ENCODE measurements around the gene ABHD12B. TPM values are rescaled to one million over a fixed set of nuclear protein-coding genes. Genes with fewer than 3 reads are reported as not detected.
"Not testable (repeated sequence)": the region's sequence is repeated elsewhere in the genome, so short reads cannot be mapped to it uniquely, and the experiment has no call there.

ABHD12B gene
- total and polyA plus RNA-seq, 2 donors from 2014 or later = 0.88 TPM; not detected in 1

DNA sequence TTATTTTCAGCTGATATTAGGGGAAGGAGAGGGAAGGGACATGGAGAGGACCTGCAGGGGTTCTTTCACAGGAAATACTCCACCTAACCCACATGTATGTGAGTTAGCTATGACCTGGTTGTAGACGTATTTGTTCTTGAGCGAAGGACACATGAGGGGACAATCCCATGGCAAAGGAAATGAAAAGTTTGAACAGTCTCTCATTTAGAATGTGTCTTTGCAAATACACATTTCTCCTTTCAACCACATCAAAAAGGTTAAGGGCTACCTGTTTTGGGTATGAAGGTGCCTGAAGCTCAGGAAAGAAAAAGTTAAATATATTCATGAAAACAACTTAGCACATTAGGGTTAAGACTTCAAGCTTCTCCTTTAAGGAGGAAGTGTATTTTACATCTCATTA, 65.0 kb downstream of the ABHD12B start:
- H3K9me3 ChIP-seq (ENCODE audit: control insufficient read depth in 2 of 3, insufficient read depth in 1 of 3, low read length in 3 of 3) = no peaks in the 10 kb centered on the region
- no peak overlapping the region for H3K27ac ChIP-seq (ENCODE audit: low read depth in 2 of 2, low read length in 2 of 2)
- H3K9ac ChIP-seq (ENCODE audit: low read length in 3 of 3) = no peak overlapping the region
- TF ChIP-seq, protein P1, sequence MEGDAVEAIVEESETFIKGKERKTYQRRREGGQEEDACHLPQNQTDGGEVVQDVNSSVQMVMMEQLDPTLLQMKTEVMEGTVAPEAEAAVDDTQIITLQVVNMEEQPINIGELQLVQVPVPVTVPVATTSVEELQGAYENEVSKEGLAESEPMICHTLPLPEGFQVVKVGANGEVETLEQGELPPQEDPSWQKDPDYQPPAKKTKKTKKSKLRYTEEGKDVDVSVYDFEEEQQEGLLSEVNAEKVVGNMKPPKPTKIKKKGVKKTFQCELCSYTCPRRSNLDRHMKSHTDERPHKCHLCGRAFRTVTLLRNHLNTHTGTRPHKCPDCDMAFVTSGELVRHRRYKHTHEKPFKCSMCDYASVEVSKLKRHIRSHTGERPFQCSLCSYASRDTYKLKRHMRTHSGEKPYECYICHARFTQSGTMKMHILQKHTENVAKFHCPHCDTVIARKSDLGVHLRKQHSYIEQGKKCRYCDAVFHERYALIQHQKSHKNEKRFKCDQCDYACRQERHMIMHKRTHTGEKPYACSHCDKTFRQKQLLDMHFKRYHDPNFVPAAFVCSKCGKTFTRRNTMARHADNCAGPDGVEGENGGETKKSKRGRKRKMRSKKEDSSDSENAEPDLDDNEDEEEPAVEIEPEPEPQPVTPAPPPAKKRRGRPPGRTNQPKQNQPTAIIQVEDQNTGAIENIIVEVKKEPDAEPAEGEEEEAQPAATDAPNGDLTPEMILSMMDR (IDR thresholded peaks at IDR 0.05; ENCODE audit: borderline replicate concordance, extremely low read depth, insufficient read depth) = no peak
- no peak for DNase-seq
- no peaks in the 10 kb centered on the region for H3K27me3 ChIP-seq (ENCODE audit: control insufficient read depth, insufficient read depth, low read length)
- no peaks in the 10 kb centered on the region for H3K4me1 ChIP-seq (ENCODE audit: control insufficient read depth in 2 of 3, insufficient read depth in 2 of 3, low read depth in 1 of 3, low read length in 3 of 3)
- H3K4me3 ChIP-seq (ENCODE audit: low read length in 3 of 3) = no peak overlapping the region
- H3K36me3 ChIP-seq (ENCODE audit: control insufficient read depth in 2 of 3, insufficient read depth in 3 of 3, low read length in 3 of 3) = no peaks in the 10 kb centered on the region
- intact Hi-C loops (cut with DNase I) = no loop called here
- FAIRE-seq = no peak

DNA sequence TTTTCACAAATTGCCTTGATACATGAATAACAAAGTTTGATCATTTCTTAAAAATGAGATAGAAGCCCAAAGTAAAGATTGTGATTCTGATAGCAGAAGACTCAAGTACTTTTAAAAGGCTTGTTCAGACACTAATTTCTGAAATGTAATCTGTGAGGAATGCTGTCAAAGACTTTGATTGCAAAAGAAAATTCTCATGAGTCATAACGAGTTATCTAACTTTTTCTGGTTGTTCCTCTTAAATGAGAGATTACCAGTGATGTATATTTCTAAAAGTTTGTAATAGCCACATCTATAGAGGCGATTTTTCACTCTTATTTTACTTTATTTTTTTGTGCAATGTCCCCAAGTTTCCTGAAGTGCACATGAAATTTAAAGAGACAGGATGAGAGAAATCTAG, 65.5 kb downstream of the ABHD12B start:
- FAIRE-seq (no peak), DNase-seq (no peak)
- no peaks in the 10 kb centered on the region for H3K36me3 ChIP-seq (ENCODE audit: control insufficient read depth in 2 of 3, insufficient read depth in 3 of 3, low read length in 3 of 3)
- no peaks in the 10 kb centered on the region for H3K4me1 ChIP-seq (ENCODE audit: control insufficient read depth in 2 of 3, insufficient read depth in 2 of 3, low read depth in 1 of 3, low read length in 3 of 3)
- no peak overlapping the region for H3K9ac ChIP-seq (ENCODE audit: low read length in 3 of 3)
- H3K4me3 ChIP-seq (ENCODE audit: low read length in 3 of 3) = no peak overlapping the region
- intact Hi-C loops (cut with DNase I) = no loop called here
- TF ChIP-seq, protein P1 (IDR thresholded peaks at IDR 0.05; ENCODE audit: borderline replicate concordance, extremely low read depth, insufficient read depth) = no peak
- no peaks in the 10 kb centered on the region for H3K27me3 ChIP-seq (ENCODE audit: control insufficient read depth, insufficient read depth, low read length)
- H3K9me3 ChIP-seq (ENCODE audit: control insufficient read depth in 2 of 3, insufficient read depth in 1 of 3, low read length in 3 of 3) = no peaks in the 10 kb centered on the region
- no peak overlapping the region for H3K27ac ChIP-seq (ENCODE audit: low read depth in 2 of 2, low read length in 2 of 2)

DNA sequence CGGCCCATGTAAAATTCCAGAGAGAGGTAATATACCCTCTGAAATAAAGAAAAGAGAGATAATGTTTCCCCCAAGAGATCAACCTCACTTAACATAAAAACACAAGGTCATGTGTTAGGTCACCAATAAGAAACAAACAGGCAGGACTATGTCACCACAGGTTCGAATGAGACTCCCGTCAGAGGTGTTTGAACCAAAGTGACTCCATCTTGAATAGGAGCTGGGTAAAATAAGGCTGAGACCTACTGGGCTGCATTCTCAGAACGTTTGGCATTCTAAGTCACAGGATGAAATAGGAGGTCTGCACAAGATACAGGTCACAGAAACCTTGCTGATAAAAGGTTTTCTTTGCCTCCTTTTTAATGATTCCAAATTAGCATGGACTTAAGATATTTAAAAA, 65.9 kb downstream of the ABHD12B start:
- Histone ChIP-seq H3K27ac (ENCODE audit: low read depth in 2 of 2, low read length in 2 of 2) (no peak overlapping the region), H3K36me3 (ENCODE audit: control insufficient read depth in 2 of 3, insufficient read depth in 3 of 3, low read length in 3 of 3) (no peaks in the 10 kb centered on the region), H3K9me3 (ENCODE audit: control insufficient read depth in 2 of 3, insufficient read depth in 1 of 3, low read length in 3 of 3) (no peaks in the 10 kb centered on the region), H3K4me3 (ENCODE audit: low read length in 3 of 3) (no peak overlapping the region), H3K9ac (ENCODE audit: low read length in 3 of 3) (no peak overlapping the region), H3K27me3 (ENCODE audit: control insufficient read depth, insufficient read depth, low read length) (no peaks in the 10 kb centered on the region), H3K4me1 (ENCODE audit: control insufficient read depth in 2 of 3, insufficient read depth in 2 of 3, low read depth in 1 of 3, low read length in 3 of 3) (no peaks in the 10 kb centered on the region)
- intact Hi-C loops (cut with DNase I) = no loop called here
- TF ChIP-seq, protein P1 (IDR thresholded peaks at IDR 0.05; ENCODE audit: borderline replicate concordance, extremely low read depth, insufficient read depth) = no peak
- no peak for DNase-seq
- no peak for FAIRE-seq

DNA sequence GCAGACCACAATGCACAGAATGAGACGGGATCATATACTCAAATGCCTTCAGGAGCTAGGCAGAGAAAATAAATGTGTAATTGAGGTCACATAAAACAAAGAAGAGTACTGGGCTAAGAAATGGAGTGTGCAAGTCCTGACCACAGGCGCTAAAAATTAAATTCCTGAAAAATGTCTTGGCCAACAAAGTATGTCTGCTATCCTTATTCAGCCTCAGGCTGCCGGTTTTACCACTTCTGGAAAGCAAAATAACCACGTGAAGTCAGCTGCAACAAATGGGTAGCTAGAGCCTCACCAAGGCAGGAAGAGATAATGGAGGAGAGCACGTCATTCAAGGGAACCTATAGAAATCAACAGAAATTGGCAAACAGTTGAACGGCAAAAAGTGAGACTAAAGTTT, 69.3 kb downstream of the ABHD12B start:
- Histone ChIP-seq H3K9me3 (ENCODE audit: control insufficient read depth in 2 of 3, insufficient read depth in 1 of 3, low read length in 3 of 3) (no peaks in the 10 kb centered on the region), H3K9ac (ENCODE audit: low read length in 3 of 3) (no peak overlapping the region), H3K4me3 (ENCODE audit: low read length in 3 of 3) (no peak overlapping the region), H3K36me3 (ENCODE audit: control insufficient read depth in 2 of 3, insufficient read depth in 3 of 3, low read length in 3 of 3) (no peaks in the 10 kb centered on the region), H3K27me3 (ENCODE audit: control insufficient read depth, insufficient read depth, low read length) (no peaks in the 10 kb centered on the region), H3K27ac (ENCODE audit: low read depth in 2 of 2, low read length in 2 of 2) (no peak overlapping the region), H3K4me1 (ENCODE audit: control insufficient read depth in 2 of 3, insufficient read depth in 2 of 3, low read depth in 1 of 3, low read length in 3 of 3) (peaks cover 0 to 3% (median 3%) of the 10 kb centered on the region in 3 donors)
- no peak for DNase-seq
- TF ChIP-seq, protein P1 (IDR thresholded peaks at IDR 0.05; ENCODE audit: borderline replicate concordance, extremely low read depth, insufficient read depth) = no peak
- FAIRE-seq = no peak
- intact Hi-C loops (cut with DNase I) = no loop called here

DNA sequence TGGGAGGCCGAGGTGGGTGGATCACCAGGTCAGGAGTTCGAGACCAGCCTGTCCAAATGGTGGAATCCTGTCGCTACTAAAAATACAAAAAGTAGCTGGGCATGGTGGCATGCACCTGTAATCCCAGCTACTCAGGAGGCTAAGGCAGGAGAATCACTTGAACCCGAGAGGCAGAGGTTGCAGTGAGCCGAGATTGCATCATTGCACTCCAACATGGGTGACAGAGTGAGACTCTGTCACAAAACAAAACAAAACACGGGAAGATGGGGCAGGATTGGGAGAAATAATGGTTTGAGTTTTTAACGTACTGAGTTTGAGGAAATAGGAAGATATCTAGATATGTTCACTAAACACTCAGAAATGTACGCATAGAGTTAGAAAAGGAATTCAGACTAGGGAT, 69.8 kb downstream of the ABHD12B start:
- H3K27me3 ChIP-seq (ENCODE audit: control insufficient read depth, insufficient read depth, low read length); H3K4me3 ChIP-seq (ENCODE audit: low read length in 3 of 3); intact Hi-C loops (cut with DNase I); FAIRE-seq; H3K9ac ChIP-seq (ENCODE audit: low read length in 3 of 3); H3K9me3 ChIP-seq (ENCODE audit: control insufficient read depth in 2 of 3, insufficient read depth in 1 of 3, low read length in 3 of 3); H3K36me3 ChIP-seq (ENCODE audit: control insufficient read depth in 2 of 3, insufficient read depth in 3 of 3, low read length in 3 of 3); DNase-seq; H3K27ac ChIP-seq (ENCODE audit: low read depth in 2 of 2, low read length in 2 of 2); H3K4me1 ChIP-seq (ENCODE audit: control insufficient read depth in 2 of 3, insufficient read depth in 2 of 3, low read depth in 1 of 3, low read length in 3 of 3): not testable (repeated sequence)
